GM12878 (cell line): ENCODE results near the gene BTNL9. TPM values are rescaled to one million over a fixed set of nuclear protein-coding genes. Genes with fewer than 3 reads are reported as not detected.

Experiments
- ATAC-seq: fragments of 200-7000 bp; cut with Tn5 transposase; 3 replicates; pipeline ENCODE4 v1.9.1; 2020; ENCODE audit warnings: mild to moderate bottlenecking, moderate library complexity
- BruUV-seq: library from RNA; stranded (reverse); fragments of 400-500 nt; replicated peaks from 2 replicates; lab custom pipeline; 2021; lab: Mats Ljungman, UMichigan
- CTCF ChIA-PET: fragments of 300-600 bp; sonication (Branson Sonifier 250); formaldehyde crosslinking; extraction: SDS; loops from one replicate; lab custom pipeline; 2021; ENCODE audit warnings: inconsistent platforms; lab: Yijun Ruan, JAX
- POLR2A ChIA-PET: fragments of 350-600 bp; formaldehyde crosslinking; extraction: SDS; loops from one replicate; lab custom pipeline; 2021; ENCODE audit warnings: inconsistent platforms; lab: Charles Lee
- RAD21 ChIA-PET: fragments of 300-600 bp; sonication (Branson Sonifier 250); formaldehyde crosslinking; loops from one replicate; lab custom pipeline; 2023; ENCODE audit warnings: antibody characterized with exemption; ENCODE audit not compliant: unreplicated experiment; lab: Charles Lee
- SMC1A ChIA-PET: fragments of 300-600 bp; sonication (Branson Sonifier 250); formaldehyde crosslinking; loops from one replicate; lab custom pipeline; 2023; ENCODE audit not compliant: unreplicated experiment, uncharacterized antibody; lab: Charles Lee
- DNase-seq: peaks from one replicate; pipeline ENCODE4 v3.0.0-alpha.2; 2011; ENCODE audit warnings: low read depth, low spot score
- FAIRE-seq: peaks from 3 replicates; lab custom pipeline; 2011; peaks lifted over from hg19 to GRCh38; lab: Jason Lieb, UNC
- H2AFZ ChIP-seq: 2 replicates; pipeline ENCODE4 v1.6.0; 2011; ENCODE audit warnings: low read depth, low read length, control low read depth; ENCODE audit not compliant: control insufficient read depth
- H3K27ac ChIP-seq: 2 replicates; pipeline ENCODE4 v1.5.1; 2011; ENCODE audit warnings: control low read depth; ENCODE audit not compliant: control insufficient read depth, insufficient read depth
- H3K27me3 ChIP-seq, 2 experiments: replicated peaks in 1 of 2; 2 replicates each; pipeline versions ENCODE4 v1.6.0 to v1.6.1; 2011; ENCODE audit warnings: low read length in 1 of 2; ENCODE audit not compliant: control insufficient read depth in 2 of 2, insufficient read depth in 2 of 2
- H3K36me3 ChIP-seq, 2 experiments: 2 replicates each; pipeline ENCODE4 v1.5.1; 2011; ENCODE audit warnings: low read length in 1 of 2; ENCODE audit not compliant: control insufficient read depth in 2 of 2, insufficient read depth in 2 of 2
- H3K4me1 ChIP-seq: 2 replicates; pipeline ENCODE4 v1.6.1; 2011; ENCODE audit warnings: mild to moderate bottlenecking, low read length, moderate library complexity, mixed read lengths; ENCODE audit not compliant: control insufficient read depth, insufficient read depth
- H3K4me2 ChIP-seq: 2 replicates; pipeline ENCODE4 v1.6.0; 2011; ENCODE audit warnings: control low read depth; ENCODE audit not compliant: control insufficient read depth, insufficient read depth
- H3K4me3 ChIP-seq: fragments of 200-600 bp; sonication (generic); 2 replicates; pipeline ENCODE4 v1.5.1; 2016
- H3K79me2 ChIP-seq: 2 replicates; pipeline ENCODE4 v1.6.0; 2011; ENCODE audit warnings: low read length; ENCODE audit not compliant: control insufficient read depth, insufficient read depth
- H3K9ac ChIP-seq: 2 replicates; pipeline ENCODE4 v1.8.0; 2011; ENCODE audit warnings: low read length, control low read depth, mixed read lengths; ENCODE audit not compliant: control insufficient read depth, insufficient read depth
- H3K9me3 ChIP-seq: replicated peaks from 3 replicates; pipeline ENCODE4 v1.5.1; 2011; ENCODE audit warnings: mild to moderate bottlenecking, low read length; ENCODE audit not compliant: control insufficient read depth, insufficient read depth
- H4K20me1 ChIP-seq: 2 replicates; pipeline ENCODE4 v1.6.0; 2011; ENCODE audit not compliant: control insufficient read depth, insufficient read depth
- BCLAF1 ChIP-seq: fragments of 450-650 bp; IDR thresholded peaks from 2 replicates; pipeline ENCODE4 v1.6.1; 2017; ENCODE audit warnings: antibody characterized with exemption, mild to moderate bottlenecking, moderate library complexity
- BMI1 ChIP-seq: fragments of 450-650 bp; IDR thresholded peaks from 2 replicates; pipeline ENCODE4 v1.6.1; 2016; ENCODE audit warnings: mild to moderate bottlenecking, moderate library complexity, borderline replicate concordance
- CEBPB ChIP-seq, 2 experiments: fragments of 150-350 bp in 1 of 2; IDR thresholded peaks; 2 replicates each; pipeline ENCODE4 v1.6.1; 2012 to 2014; ENCODE audit warnings: low read depth in 2 of 2, low read length in 2 of 2, borderline replicate concordance in 1 of 2, inconsistent platforms in 1 of 2
- HDAC2 ChIP-seq: fragments of 200-600 bp; sonication (generic); IDR thresholded peaks from 2 replicates; pipeline ENCODE4 v1.6.1; 2017
- JUND ChIP-seq: IDR thresholded peaks from 2 replicates; pipeline ENCODE4 v1.6.1; 2012; ENCODE audit warnings: low read depth, mild to moderate bottlenecking, low read length, improper control_type of control experiment, moderate library complexity
- MTA3 ChIP-seq: IDR thresholded peaks from 2 replicates; pipeline ENCODE4 v1.6.1; 2012; ENCODE audit warnings: low read length, inconsistent platforms, borderline replicate concordance
- NKRF ChIP-seq: fragments of 450-650 bp; conservative IDR thresholded peaks from 2 replicates; pipeline ENCODE4 v1.6.1; 2017; ENCODE audit warnings: mild to moderate bottlenecking, moderate library complexity
- NR2C1 ChIP-seq: fragments of 450-650 bp; IDR thresholded peaks from 2 replicates; pipeline ENCODE4 v1.6.1; 2017; ENCODE audit warnings: antibody characterized with exemption, mild to moderate bottlenecking, moderate library complexity
- RUNX3 ChIP-seq: IDR thresholded peaks from 2 replicates; pipeline ENCODE4 v1.6.1; 2012; ENCODE audit warnings: low read length, inconsistent platforms
- SMARCA5 ChIP-seq: fragments of 450-650 bp; IDR thresholded peaks from 2 replicates; pipeline ENCODE4 v1.6.1; 2017; ENCODE audit warnings: mild to moderate bottlenecking
- SRF ChIP-seq, 2 experiments: IDR thresholded peaks; 2 replicates each; pipeline ENCODE4 v1.6.1; 2011; ENCODE audit warnings: low read depth in 2 of 2, low read length in 2 of 2, mild to moderate bottlenecking in 1 of 2, moderate library complexity in 1 of 2
- USF1 ChIP-seq: IDR thresholded peaks from 2 replicates; pipeline ENCODE4 v1.6.1; 2011; ENCODE audit warnings: borderline replicate concordance, low read depth, mild to moderate bottlenecking, moderate library complexity, mixed read lengths, low read length; ENCODE audit not compliant: insufficient read depth; ENCODE audit errors: extremely low read length
- YY1 ChIP-seq: IDR thresholded peaks from 2 replicates; pipeline ENCODE4 v1.6.1; 2011; ENCODE audit warnings: low read depth, mild to moderate bottlenecking, low read length
- WGBS: methylation state at CpG from one replicate; pipeline ENCODE4 v1.1.6; 2016; ENCODE audit warnings: low lambda C conversion rate; ENCODE audit not compliant: insufficient replicate concordance, insufficient coverage; ENCODE audit errors: missing lambda C conversion rate; 5-methylcytosine and 5-hydroxymethylcytosine counted together
- in situ Hi-C: fragments of 300-500 bp; cut with MboI; formaldehyde crosslinking; loops from 9 replicates; pipeline ENCODE4 v1.14.3; 2018; ENCODE audit warnings: mixed read lengths
- intact Hi-C: fragments of 100-400 bp; cut with micrococcal nuclease; formaldehyde crosslinking; loops from one replicate; pipeline ENCODE4 v1.14.2; 2022; ENCODE audit not compliant: unreplicated experiment
- polyA plus RNA-seq, 11 experiments: library from polyadenylated mRNA; depleted of rRNA in 4 of 11; unstranded in 6 of 11; stranded (reverse) in 5 of 11; fragments of >200 nt; fragmentation: Nextera tagmentation in 4 of 11; fragmentation: Illumina TruSeq in 1 of 11; extraction: Ambion mirVana in 4 of 11; extraction: Trizol in 1 of 11; gene quantifications; 1 replicate in 1 of 11; 2 replicates in 10 of 11; pipeline versions ENCODE4 v1.2.1 to v1.2.3, GENCODE V29; 2011 to 2016; ENCODE audit warnings: inconsistent platforms in 2 of 11, missing spikeins in 2 of 11, low read depth in 1 of 11
- total RNA-seq, 4 experiments: library from RNA; depleted of rRNA in 3 of 4; stranded (reverse); fragments of >200 nt in 3 of 4; fragmentation: Illumina TruSeq in 1 of 4; extraction: Trizol in 1 of 4; gene quantifications; 2 replicates each; pipeline versions ENCODE4 v1.2.1 to v1.2.3, GENCODE V29; 2013 to 2021

BTNL9 gene
- total and polyA plus RNA-seq, 10 of the 15 experiments (the other 5 are each of a cell fraction or from before 2014, with no cell fraction given): 0.01 to 16.5 (median 0.06) TPM; not detected in 5

GRCh38 chr5:181001947-181002346, 38.1 kb upstream of the BTNL9 start:
- Histone ChIP-seq H3K27me3 (no peaks in the 10 kb centered on the region), H3K36me3 (no peaks in the 10 kb centered on the region), H3K27ac (no peak overlapping the region), H2AFZ (no peak overlapping the region), H3K4me3 (no peak overlapping the region), H3K9ac (no peak overlapping the region), H4K20me1 (no peaks in the 10 kb centered on the region), H3K4me1 (no peaks in the 10 kb centered on the region), H3K79me2 (no peaks in the 10 kb centered on the region), H3K4me2 (no peak overlapping the region), H3K9me3 (no peaks in the 10 kb centered on the region)
- RAD21 ChIA-PET: no interaction called here
- ATAC-seq (no peak), FAIRE-seq (no peak), DNase-seq (no peak)
- in situ Hi-C loops: no loop called here
- no TSS peak for BruUV-seq
- intact Hi-C loops: no loop called here
- SMC1A ChIA-PET: interaction anchor here (1.5 to 2.1 kb wide), 2 partner anchors 25 to 26 kb away, joined by 6 to 9 read pairs; no protein-coding TSS in a partner anchor
- POLR2A ChIA-PET: no interaction called here
- CTCF ChIA-PET: no interaction called here
- no peak for TF ChIP-seq SRF (IDR thresholded peaks at IDR 0.05; ENCODE audit: low read depth in 2 of 2, low read length in 2 of 2)

- Histone ChIP-seq H3K36me3 (no peaks in the 10 kb centered on the region), H3K9ac (no peak overlapping the region), H4K20me1 (no peaks in the 10 kb centered on the region), H3K9me3 (no peaks in the 10 kb centered on the region), H3K27ac (no peak overlapping the region), H3K79me2 (no peaks in the 10 kb centered on the region), H3K4me1 (no peaks in the 10 kb centered on the region), H3K4me2 (no peak overlapping the region), H3K27me3 (no peaks in the 10 kb centered on the region), H3K4me3 (no peak overlapping the region), H2AFZ (no peak overlapping the region)
- DNase-seq (no peak), FAIRE-seq (no peak), ATAC-seq (no peak)
- intact Hi-C loops: no loop called here
- ChIA-PET SMC1A (no interaction called here), POLR2A (no interaction called here), RAD21 (no interaction called here), CTCF (no interaction called here)
- 59% methylated on average over 9 of the region's 9 CpGs for WGBS
- in situ Hi-C loops: no loop called here
- BruUV-seq: no TSS peak
- TF ChIP-seq CEBPB (IDR thresholded peaks at IDR 0.05; ENCODE audit: borderline replicate concordance in 1 of 2, low read depth in 2 of 2, low read length in 2 of 2): no peak
- no peak for TF ChIP-seq BCLAF1
- no peak for TF ChIP-seq USF1
- TF ChIP-seq SMARCA5: no peak
- no peak for TF ChIP-seq NR2C1
- TF ChIP-seq HDAC2: no peak
- no peak for TF ChIP-seq RUNX3
- TF ChIP-seq YY1: no peak
- TF ChIP-seq BMI1: no peak
- TF ChIP-seq JUND: no peak
- TF ChIP-seq MTA3: no peak
- no peak for TF ChIP-seq NKRF
These were observed 34.3 kb upstream of the BTNL9 start for GRCh38 chr5:181005791-181006190.
